ENCODE measurements around the gene ZNF85. TPM values are rescaled to one million over a fixed set of nuclear protein-coding genes. Genes with fewer than 3 reads are reported as not detected.

Gene ZNF85
- total RNA-seq, 2 donors from 2014 or later = 10.6 to 16.4 TPM

Other genes with a start within 250 kb of the ZNF85 start
- 10 to 100 TPM in 1 of 2 donors, 1 to 10 TPM in 1; 4.6 to 12.6 TPM for gene ZNF66, start 146.9 kb upstream of the ZNF85 start, total RNA-seq
- gene ZNF430, start 97.4 kb downstream of the ZNF85 start, total RNA-seq = 10 to 100 TPM; 23.3 to 23.6 TPM
- gene ZNF714, start 159.0 kb downstream of the ZNF85 start, total RNA-seq = 10 to 100 TPM; 19.0 to 31.0 TPM
- 10 to 100 TPM; 21.3 to 26.0 TPM for gene ZNF431, start 218.8 kb downstream of the ZNF85 start, total RNA-seq